ENCODE results near the gene SMG7. TPM values are rescaled to one million over a fixed set of nuclear protein-coding genes. Genes with fewer than 3 reads are reported as not detected.

Gene SMG7
- total RNA-seq, 1 donor from 2014 or later = 70.2 TPM

- Mint-ChIP-seq H3K4me1 (ENCODE audit: unreplicated experiment) (peaks cover 60% of the 10 kb centered on the region), H3K9me3 (ENCODE audit: unreplicated experiment) (no peaks in the 10 kb centered on the region), H3K36me3 (ENCODE audit: low read depth, unreplicated experiment) (peaks cover 29% of the 10 kb centered on the region), H3K27me3 (ENCODE audit: unreplicated experiment) (no peaks in the 10 kb centered on the region), H3K4me3 (ENCODE audit: unreplicated experiment) (no peak overlapping the region), H3K27ac (ENCODE audit: unreplicated experiment) (peak overlapping the region; percentile 65)
- no peak for TF ChIP-seq CTCF (IDR thresholded peaks at IDR 0.05; ENCODE audit: unreplicated experiment)
- no peak for DNase-seq (ENCODE audit: low spot score)
Observed at GRCh38 chr1:183548116-183548515, 75.8 kb downstream of the SMG7 start.

GRCh38 chr1:183550915-183551314 lies 78.6 kb downstream of the SMG7 start:
- Mint-ChIP-seq H3K27ac (ENCODE audit: unreplicated experiment) (peak overlapping the region; percentile 26), H3K4me3 (ENCODE audit: unreplicated experiment) (peak overlapping the region; percentile 35), H3K4me1 (ENCODE audit: unreplicated experiment) (peaks cover 58% of the 10 kb centered on the region), H3K27me3 (ENCODE audit: unreplicated experiment) (no peaks in the 10 kb centered on the region), H3K36me3 (ENCODE audit: low read depth, unreplicated experiment) (peaks cover 30% of the 10 kb centered on the region), H3K9me3 (ENCODE audit: unreplicated experiment) (no peaks in the 10 kb centered on the region)
- TF ChIP-seq CTCF (IDR thresholded peaks at IDR 0.05; ENCODE audit: unreplicated experiment) = no peak
- DNase-seq (ENCODE audit: low spot score) = no peak

GRCh38 chr1:183551924-183552323 lies 79.6 kb downstream of the SMG7 start:
- H3K36me3 Mint-ChIP-seq (ENCODE audit: low read depth, unreplicated experiment) = peaks cover 28% of the 10 kb centered on the region

GRCh38 chr1:183552441-183552840 lies 80.1 kb downstream of the SMG7 start:
- Mint-ChIP-seq H3K4me3 (ENCODE audit: unreplicated experiment) (no peak overlapping the region), H3K4me1 (ENCODE audit: unreplicated experiment) (peaks cover 43% of the 10 kb centered on the region), H3K27ac (ENCODE audit: unreplicated experiment) (peak overlapping the region; percentile 52), H3K36me3 (ENCODE audit: low read depth, unreplicated experiment) (peaks cover 23% of the 10 kb centered on the region), H3K27me3 (ENCODE audit: unreplicated experiment) (no peaks in the 10 kb centered on the region), H3K9me3 (ENCODE audit: unreplicated experiment) (no peaks in the 10 kb centered on the region)
- no peak for TF ChIP-seq CTCF (IDR thresholded peaks at IDR 0.05; ENCODE audit: unreplicated experiment)
- no peak for DNase-seq (ENCODE audit: low spot score)

More at GRCh38 chr1:183551924-183552323, 79.6 kb downstream of the SMG7 start:
- DNase-seq (ENCODE audit: low spot score) = no peak
- Mint-ChIP-seq H3K27ac (ENCODE audit: unreplicated experiment) (no peak overlapping the region), H3K4me1 (ENCODE audit: unreplicated experiment) (peaks cover 48% of the 10 kb centered on the region), H3K4me3 (ENCODE audit: unreplicated experiment) (no peak overlapping the region), H3K9me3 (ENCODE audit: unreplicated experiment) (no peaks in the 10 kb centered on the region), H3K27me3 (ENCODE audit: unreplicated experiment) (no peaks in the 10 kb centered on the region)
- no peak for TF ChIP-seq CTCF (IDR thresholded peaks at IDR 0.05; ENCODE audit: unreplicated experiment)

GRCh38 chr1:183552891-183553290 lies 80.6 kb downstream of the SMG7 start:
- Mint-ChIP-seq H3K4me1 (ENCODE audit: unreplicated experiment) (peaks cover 39% of the 10 kb centered on the region), H3K4me3 (ENCODE audit: unreplicated experiment) (peak overlapping the region; percentile 22), H3K36me3 (ENCODE audit: low read depth, unreplicated experiment) (peaks cover 23% of the 10 kb centered on the region), H3K27me3 (ENCODE audit: unreplicated experiment) (peaks cover 1% of the 10 kb centered on the region), H3K9me3 (ENCODE audit: unreplicated experiment) (no peaks in the 10 kb centered on the region), H3K27ac (ENCODE audit: unreplicated experiment) (no peak overlapping the region)
- no peak for TF ChIP-seq CTCF (IDR thresholded peaks at IDR 0.05; ENCODE audit: unreplicated experiment)
- DNase-seq (ENCODE audit: low spot score) = no peak
